IPS-20b (cell line): ENCODE results near the gene EREG.

Source experiments
- H3K27ac ChIP-seq: one replicate; pipeline ENCODE4 v1.5.1; 2013; ENCODE audit warnings: low read length
- H3K27me3 ChIP-seq: 2 replicates; pipeline ENCODE4 v1.6.1; 2013; ENCODE audit warnings: mild to moderate bottlenecking, low read length, inconsistent platforms; ENCODE audit not compliant: insufficient read depth
- H3K36me3 ChIP-seq: 2 replicates; pipeline ENCODE4 v1.6.1; 2013; ENCODE audit warnings: low read depth, mild to moderate bottlenecking, inconsistent platforms, low read length, moderate library complexity; ENCODE audit not compliant: insufficient read depth
- H3K4me1 ChIP-seq: 2 replicates; pipeline ENCODE4 v1.6.1; 2013; ENCODE audit warnings: mild to moderate bottlenecking, control low read depth, inconsistent platforms, low read length, moderate library complexity; ENCODE audit not compliant: insufficient read depth
- H3K4me3 ChIP-seq: 2 replicates; pipeline ENCODE4 v1.5.1; 2013; ENCODE audit warnings: mild to moderate bottlenecking, low read length, inconsistent platforms
- H3K9ac ChIP-seq: 2 replicates; pipeline ENCODE4 v1.6.1; 2013; ENCODE audit warnings: low read depth, mild to moderate bottlenecking, inconsistent platforms, low read length, moderate library complexity
- H3K9me3 ChIP-seq: 2 replicates; pipeline ENCODE4 v1.6.1; 2013; ENCODE audit warnings: mild to moderate bottlenecking, low read depth, low read length, inconsistent platforms; ENCODE audit not compliant: insufficient read depth

EREG gene

DNA sequence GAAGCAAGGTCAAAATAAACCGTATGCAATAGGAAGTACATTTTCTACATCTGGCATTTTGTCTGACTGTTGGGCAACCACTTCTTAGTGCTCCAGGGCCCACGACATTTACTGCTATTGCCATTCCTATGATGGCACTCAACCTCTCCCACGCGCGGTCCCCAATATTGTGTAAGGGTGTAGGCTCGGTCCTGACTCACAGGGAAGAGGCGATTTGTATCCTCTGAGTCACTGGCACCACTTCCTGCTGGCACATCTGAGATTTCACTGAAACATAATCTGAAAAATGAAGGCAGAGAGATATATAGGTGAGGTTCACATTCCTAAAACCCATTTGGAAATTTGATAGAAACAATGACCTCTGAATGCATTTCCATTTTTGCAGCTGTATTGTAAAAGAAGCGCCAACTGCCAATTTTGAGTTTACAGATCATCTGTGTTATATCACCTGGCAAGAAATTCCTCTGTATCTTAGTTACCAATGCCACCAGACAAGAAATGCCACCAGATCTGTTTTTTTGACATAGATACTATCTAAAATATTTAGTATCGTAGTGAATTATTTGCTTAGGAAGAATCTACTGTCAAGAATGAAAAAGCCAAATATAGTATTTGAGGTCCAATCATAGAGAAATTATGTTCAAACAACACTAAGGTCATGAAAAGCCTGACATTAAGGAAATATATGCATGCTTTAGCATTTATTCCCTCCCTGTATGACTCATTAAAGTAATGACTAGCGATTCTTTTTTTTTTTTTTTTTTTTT, 9.8 kb downstream of the EREG start:
- H3K9ac ChIP-seq: no peak overlapping the region
- no peaks in the 10 kb centered on the region for H3K36me3 ChIP-seq
- no peak overlapping the region for H3K4me3 ChIP-seq
- H3K27me3 ChIP-seq: no peaks in the 10 kb centered on the region
- no peaks in the 10 kb centered on the region for H3K4me1 ChIP-seq
- no peaks in the 10 kb centered on the region for H3K9me3 ChIP-seq
- H3K27ac ChIP-seq: no peak overlapping the region

DNA sequence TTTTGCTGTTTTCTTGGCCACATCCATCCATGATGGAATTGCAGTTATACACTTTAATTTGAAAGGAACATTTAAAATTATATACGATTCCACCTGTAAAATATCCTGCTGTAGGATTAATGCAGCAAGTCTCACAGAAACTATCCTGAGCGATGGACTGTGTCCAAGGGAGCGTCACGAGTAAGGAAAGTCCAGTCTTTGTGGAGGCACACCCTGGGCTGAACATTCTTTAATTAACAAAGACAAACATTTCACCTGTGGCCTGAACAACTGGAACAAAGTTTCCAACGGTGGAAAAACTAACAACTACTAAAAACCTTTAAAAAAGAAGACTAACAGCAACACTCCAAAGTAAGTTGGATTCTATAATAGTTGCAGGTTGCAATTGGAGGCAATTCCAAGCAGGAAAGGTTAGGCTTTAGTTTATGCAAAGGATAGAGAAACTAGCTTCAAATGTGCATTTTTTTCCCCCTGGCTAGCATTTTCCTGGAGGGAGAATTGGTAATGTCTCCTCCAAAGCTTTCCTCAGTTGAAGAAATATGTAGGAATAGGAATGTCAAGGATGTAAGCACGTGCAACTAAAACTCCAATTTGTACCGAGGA, 11.0 kb downstream of the EREG start:
- Histone ChIP-seq H3K27ac (no peak overlapping the region), H3K4me3 (no peak overlapping the region), H3K27me3 (no peaks in the 10 kb centered on the region), H3K9me3 (no peaks in the 10 kb centered on the region), H3K36me3 (no peaks in the 10 kb centered on the region), H3K4me1 (no peaks in the 10 kb centered on the region), H3K9ac (no peak overlapping the region)

DNA sequence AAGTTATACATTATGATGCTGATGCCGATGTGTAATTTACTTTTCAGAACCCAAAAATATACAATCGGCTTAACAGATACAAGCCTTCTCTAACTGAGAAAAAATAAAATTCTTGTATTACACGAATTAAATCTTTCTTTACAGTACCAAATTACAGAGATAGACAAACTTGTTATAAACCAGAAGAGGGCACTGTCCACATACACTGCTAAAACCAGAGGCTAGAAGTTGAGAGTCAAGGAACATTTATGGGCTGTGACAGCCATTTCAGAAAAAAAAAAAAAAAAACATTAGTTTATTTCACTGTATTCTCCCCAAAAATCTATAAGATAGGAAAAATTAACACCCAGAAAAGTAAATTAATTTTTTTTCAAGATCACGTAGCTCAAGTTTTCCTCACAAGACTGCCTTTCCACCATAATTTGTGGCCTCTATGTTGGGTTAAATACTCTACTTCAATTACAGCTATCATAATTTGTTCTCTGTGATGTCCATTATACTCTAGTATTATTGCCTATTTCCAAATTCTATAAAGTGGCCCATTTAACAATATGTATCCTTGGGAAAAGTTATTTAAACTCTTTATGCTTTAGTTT, 12.0 kb downstream of the EREG start:
- Histone ChIP-seq H3K9me3 (no peaks in the 10 kb centered on the region), H3K4me1 (no peaks in the 10 kb centered on the region), H3K27ac (no peak overlapping the region), H3K36me3 (no peaks in the 10 kb centered on the region), H3K9ac (no peak overlapping the region), H3K27me3 (no peaks in the 10 kb centered on the region), H3K4me3 (no peak overlapping the region)

DNA sequence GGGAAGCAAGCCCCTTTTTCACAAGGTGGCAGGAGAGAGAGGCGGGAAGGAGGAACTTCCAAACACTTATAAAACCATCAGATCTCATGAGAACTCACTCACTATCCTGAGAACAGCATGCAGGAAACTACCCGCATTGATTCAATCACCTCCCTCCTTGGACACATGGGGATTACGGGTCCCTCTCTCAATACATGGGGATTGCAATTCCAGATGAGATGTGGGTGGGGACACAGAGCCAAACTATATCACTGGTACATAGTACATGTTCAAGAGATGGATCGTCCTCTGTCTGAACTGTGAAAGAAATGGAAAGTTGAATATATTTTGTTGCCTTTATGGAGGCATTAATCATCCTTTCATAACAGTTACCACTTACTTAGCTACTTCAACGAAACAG, 12.8 kb downstream of the EREG start:
- no peaks in the 10 kb centered on the region for H3K27me3 ChIP-seq
- H3K4me3 ChIP-seq: no peak overlapping the region
- no peaks in the 10 kb centered on the region for H3K36me3 ChIP-seq
- H3K9ac ChIP-seq: no peak overlapping the region
- no peaks in the 10 kb centered on the region for H3K9me3 ChIP-seq
- no peak overlapping the region for H3K27ac ChIP-seq
- H3K4me1 ChIP-seq: no peaks in the 10 kb centered on the region

DNA sequence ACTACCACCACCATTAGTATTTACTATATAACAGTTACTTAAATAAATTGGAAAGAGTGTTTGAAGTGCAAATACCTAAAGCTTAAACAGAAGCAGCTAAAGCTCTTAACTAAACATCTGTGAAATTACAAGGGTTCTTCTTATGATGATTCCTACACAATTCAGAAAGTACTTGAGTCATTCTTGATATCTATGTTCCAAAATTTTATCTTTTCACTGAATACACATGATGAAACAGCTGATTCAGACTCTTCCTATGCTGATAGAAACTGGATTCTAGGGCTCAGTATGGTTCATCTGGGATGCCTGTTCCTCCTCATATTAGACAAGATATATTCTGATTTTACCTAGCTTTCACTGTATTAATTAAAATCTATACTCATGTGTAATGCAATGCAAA, 13.6 kb downstream of the EREG start:
- no peaks in the 10 kb centered on the region for H3K9me3 ChIP-seq
- H3K4me1 ChIP-seq: no peaks in the 10 kb centered on the region
- H3K4me3 ChIP-seq: no peak overlapping the region
- no peak overlapping the region for H3K9ac ChIP-seq
- H3K27me3 ChIP-seq: no peaks in the 10 kb centered on the region
- H3K36me3 ChIP-seq: no peaks in the 10 kb centered on the region
- no peak overlapping the region for H3K27ac ChIP-seq

DNA sequence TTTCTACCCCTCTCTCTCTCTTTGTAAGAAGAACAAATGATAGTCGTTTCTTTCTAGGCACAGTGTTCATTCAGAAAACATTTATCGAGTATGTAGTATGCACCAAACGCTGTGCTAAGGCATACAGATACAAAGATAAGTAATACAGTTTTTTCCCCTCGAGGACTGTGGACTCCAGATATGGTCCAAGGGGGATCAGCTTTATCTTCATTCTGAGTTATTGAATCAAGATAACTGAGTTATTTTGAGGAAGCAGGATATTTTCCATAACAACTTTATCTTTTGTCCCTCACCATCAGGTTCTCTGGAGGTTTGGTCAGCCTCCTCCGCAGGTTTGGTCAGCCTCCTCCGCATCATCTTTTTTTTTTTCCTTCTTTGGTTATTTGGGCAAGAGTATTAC, 15.0 kb downstream of the EREG start:
- no peak overlapping the region for H3K9ac ChIP-seq
- no peak overlapping the region for H3K27ac ChIP-seq
- H3K36me3 ChIP-seq: no peaks in the 10 kb centered on the region
- H3K27me3 ChIP-seq: no peaks in the 10 kb centered on the region
- no peaks in the 10 kb centered on the region for H3K4me1 ChIP-seq
- no peaks in the 10 kb centered on the region for H3K9me3 ChIP-seq
- H3K4me3 ChIP-seq: no peak overlapping the region

DNA sequence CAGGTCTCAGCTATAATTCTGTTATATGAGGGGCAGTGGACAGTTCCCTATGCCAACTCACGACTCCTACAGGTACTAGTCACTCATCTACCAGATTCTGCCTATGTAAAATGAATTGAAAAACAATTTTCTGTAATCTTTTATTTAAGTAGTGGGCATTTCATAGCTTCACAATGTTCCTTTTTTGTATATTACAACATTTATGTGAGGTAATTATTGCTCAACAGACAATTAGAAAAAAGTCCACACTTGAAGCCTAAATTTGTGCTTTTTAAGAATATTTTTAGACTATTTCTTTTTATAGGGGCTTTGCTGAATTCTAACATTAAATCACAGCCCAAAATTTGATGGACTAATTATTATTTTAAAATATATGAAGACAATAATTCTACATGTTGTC, 20.4 kb downstream of the EREG start:
- no peak overlapping the region for H3K9ac ChIP-seq
- H3K4me3 ChIP-seq: no peak overlapping the region
- H3K9me3 ChIP-seq: no peaks in the 10 kb centered on the region
- H3K4me1 ChIP-seq: no peaks in the 10 kb centered on the region
- H3K36me3 ChIP-seq: no peaks in the 10 kb centered on the region
- no peak overlapping the region for H3K27ac ChIP-seq
- no peaks in the 10 kb centered on the region for H3K27me3 ChIP-seq

DNA sequence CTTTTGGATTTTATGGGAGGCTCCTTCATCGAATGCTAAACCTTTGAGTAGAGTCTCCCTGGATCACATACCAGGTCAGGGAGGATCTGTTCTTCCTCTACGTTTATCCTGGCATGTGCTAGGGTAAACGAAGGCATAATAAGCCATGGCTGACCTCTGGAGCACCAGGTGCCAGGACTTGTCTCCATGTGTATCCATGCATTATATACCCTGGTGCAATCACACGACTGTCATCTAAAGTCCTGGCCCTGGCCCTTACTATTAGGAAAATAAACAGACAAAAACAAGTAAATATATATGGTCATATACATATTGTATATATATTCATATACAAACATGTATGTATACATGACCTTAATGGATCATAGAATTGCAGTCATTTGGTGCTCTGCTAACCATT, 21.2 kb downstream of the EREG start:
- no peak overlapping the region for H3K9ac ChIP-seq
- H3K9me3 ChIP-seq: no peaks in the 10 kb centered on the region
- H3K27ac ChIP-seq: no peak overlapping the region
- H3K4me3 ChIP-seq: no peak overlapping the region
- H3K4me1 ChIP-seq: no peaks in the 10 kb centered on the region
- H3K36me3 ChIP-seq: no peaks in the 10 kb centered on the region
- H3K27me3 ChIP-seq: no peaks in the 10 kb centered on the region

DNA sequence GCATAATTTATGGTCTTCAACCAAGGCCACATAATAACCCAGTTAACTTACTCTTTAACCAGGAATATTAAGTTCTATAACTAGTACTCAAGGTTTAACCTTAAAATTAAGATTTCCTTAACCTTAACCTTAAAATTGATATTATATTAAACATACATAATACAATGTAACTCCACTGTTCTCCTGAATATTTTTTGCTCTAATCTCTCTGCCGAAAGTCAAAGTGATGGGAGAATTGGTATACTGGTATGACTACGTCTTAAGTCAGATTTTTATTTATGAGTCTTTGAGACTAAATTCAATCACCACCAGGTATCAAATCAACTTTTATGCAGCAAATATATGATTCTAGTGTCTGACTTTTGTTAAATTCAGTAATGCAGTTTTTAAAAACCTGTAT, 22.8 kb downstream of the EREG start:
- H3K4me1 ChIP-seq: no peaks in the 10 kb centered on the region
- H3K9me3 ChIP-seq: no peaks in the 10 kb centered on the region
- H3K4me3 ChIP-seq: no peak overlapping the region
- no peaks in the 10 kb centered on the region for H3K27me3 ChIP-seq
- no peak overlapping the region for H3K9ac ChIP-seq
- H3K27ac ChIP-seq: no peak overlapping the region
- H3K36me3 ChIP-seq: no peaks in the 10 kb centered on the region

DNA sequence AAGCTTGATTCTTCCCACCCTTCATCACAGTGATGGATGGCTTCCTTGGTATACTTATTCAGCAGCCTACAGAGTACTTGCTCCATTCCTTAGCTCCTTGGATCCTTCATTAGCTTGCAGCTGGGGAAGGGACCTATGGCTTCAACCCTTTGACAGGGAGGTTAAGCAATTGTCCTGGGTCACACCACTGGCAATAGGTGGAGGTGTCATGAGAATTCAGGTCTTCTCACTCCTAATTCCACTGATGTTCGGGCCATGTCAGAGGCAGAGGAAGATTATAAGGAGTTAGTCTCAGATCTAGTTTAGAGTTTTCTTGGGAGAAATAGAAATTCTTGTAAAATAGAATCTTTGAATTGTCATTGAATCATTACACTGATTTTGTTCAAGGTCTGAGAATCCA, 24.5 kb downstream of the EREG start:
- H3K36me3 ChIP-seq: no peaks in the 10 kb centered on the region
- no peak overlapping the region for H3K9ac ChIP-seq
- no peak overlapping the region for H3K27ac ChIP-seq
- no peak overlapping the region for H3K4me3 ChIP-seq
- no peaks in the 10 kb centered on the region for H3K27me3 ChIP-seq
- H3K9me3 ChIP-seq: no peaks in the 10 kb centered on the region
- H3K4me1 ChIP-seq: no peaks in the 10 kb centered on the region

DNA sequence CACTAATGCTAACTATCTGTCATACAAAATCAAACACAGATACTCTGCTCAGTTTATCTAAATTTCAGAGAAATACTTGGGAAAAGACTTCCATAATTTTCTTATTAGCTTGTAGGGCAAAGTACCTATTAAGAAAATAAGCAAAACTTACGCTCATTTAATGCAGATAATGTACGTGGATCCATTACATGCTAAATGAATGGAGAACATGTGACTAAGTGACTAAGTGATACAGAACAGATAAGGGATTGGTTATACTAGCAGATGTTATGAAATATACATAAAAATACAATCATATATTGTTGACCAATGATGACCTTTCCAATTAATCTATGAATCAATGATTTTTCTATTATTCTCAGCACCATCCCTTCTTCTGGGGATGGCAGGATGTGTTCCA, 25.7 kb downstream of the EREG start:
- Histone ChIP-seq H3K4me1 (no peaks in the 10 kb centered on the region), H3K27ac (no peak overlapping the region), H3K9me3 (no peaks in the 10 kb centered on the region), H3K9ac (no peak overlapping the region), H3K27me3 (no peaks in the 10 kb centered on the region), H3K4me3 (no peak overlapping the region), H3K36me3 (no peaks in the 10 kb centered on the region)

DNA sequence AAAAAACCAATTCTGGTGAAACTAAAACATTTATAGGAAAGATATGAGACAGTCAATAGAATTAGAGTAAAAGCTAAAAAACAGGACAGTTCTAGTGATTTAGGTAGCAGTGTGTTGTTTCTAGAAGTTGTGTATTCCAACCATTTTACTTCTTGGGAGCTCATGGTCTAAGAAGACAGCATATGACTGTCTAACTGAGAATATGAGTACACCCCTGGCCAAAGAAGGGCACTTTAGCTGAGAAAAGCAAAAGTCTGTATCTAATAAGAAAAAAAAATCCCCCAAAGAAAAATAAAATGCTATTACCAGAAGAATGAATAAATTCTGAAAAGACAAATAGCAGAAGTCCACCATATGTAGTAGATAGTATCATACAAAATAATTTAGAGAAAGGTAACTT, 26.4 kb downstream of the EREG start:
- H3K4me1 ChIP-seq: no peaks in the 10 kb centered on the region
- H3K27ac ChIP-seq: no peak overlapping the region
- no peaks in the 10 kb centered on the region for H3K36me3 ChIP-seq
- H3K9ac ChIP-seq: no peak overlapping the region
- H3K27me3 ChIP-seq: no peaks in the 10 kb centered on the region
- H3K4me3 ChIP-seq: no peak overlapping the region
- no peaks in the 10 kb centered on the region for H3K9me3 ChIP-seq
